Effector CD4-positive, alpha-beta T cell (primary cell): ENCODE results near the gene CYGB.
"Not testable (repeated sequence)": the region's sequence is repeated elsewhere in the genome, so short reads cannot be mapped to it uniquely, and the experiment has no call there.

Experiments used
- DNase-seq: peaks from one replicate; pipeline ENCODE4 v3.0.0-alpha.2; 2020

The CYGB gene

GRCh38 chr17:76535788-76536510 lies 1.6 kb downstream of the CYGB start:
- DNase-seq = no peak

GRCh38 chr17:76534831-76535732 lies 2.4 kb downstream of the CYGB start:
- no peak for DNase-seq

DNA sequence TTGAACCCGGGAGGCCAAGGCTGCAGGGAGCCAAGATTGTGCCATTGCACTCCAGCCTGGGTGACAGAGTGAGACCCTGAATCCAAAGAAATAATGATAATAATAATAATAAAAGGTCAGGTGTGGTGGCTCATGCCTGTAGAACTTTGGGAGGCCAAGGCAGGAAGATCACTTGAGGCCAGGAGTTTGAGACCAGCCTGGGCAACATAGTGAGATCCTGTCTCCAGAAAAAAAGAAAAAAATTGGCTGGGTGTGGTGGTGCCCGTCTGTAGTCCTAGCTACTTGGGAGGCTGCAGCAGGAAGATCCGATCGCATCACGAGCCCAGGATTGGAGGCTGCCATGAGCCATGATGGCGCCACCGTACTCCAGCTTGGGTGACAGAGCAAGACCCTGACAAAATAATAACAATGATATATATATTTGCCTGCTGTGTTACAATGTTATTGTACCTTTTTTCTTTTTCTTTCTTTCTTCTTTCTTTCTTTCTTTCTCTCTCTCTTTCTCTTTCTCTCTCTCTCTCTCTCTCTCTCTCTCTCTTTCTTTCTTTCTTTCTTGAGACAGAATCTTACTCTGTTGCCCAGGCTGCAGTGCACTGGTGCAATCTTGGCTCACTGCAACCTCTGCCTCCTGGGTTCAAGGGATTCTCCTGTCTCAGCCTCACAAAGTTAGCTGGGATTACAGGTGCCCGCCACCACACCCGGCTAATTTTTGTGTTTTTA lies 3.7 kb downstream of the CYGB start:
- DNase-seq = not testable (repeated sequence)

- DNase-seq = no peak
Measured at GRCh38 chr17:76532072-76532651, 5.3 kb downstream of the CYGB start.

- no peak for DNase-seq
Measured at GRCh38 chr17:76531486-76532038, 5.9 kb downstream of the CYGB start.

DNA sequence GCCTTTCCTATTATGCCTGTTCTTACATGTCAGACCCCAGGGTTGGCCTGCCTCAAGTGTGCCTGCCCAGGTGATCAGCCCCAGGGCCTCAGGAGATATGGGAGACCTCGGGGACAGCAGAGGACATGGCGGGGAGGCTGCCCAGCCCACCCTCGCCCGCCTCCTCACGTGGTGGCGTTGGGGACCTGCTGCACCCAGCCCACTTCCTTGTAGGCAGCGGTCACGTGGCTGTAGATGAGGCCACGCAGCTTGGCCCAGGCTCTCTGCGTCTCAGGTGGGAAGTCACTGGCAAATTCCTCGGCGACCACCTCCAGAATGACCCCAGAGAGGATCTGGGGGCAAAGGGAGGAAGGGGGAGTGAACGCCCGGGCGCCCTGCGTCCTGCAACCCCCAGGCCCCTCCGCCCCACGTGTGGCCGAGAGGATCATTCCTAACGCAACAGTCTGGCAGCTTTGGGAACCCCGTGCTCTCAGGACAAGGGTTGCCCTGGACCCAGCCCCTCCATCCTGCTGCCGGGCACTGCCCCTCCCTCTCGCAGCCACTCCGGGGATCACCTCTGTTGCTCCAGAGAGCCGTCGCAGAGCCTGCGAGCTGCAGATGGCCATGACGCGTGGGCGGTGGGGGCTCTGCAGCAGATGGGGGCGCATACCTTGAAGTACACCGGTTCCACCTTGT lies 6.6 kb downstream of the CYGB start:
- DNase-seq = no peak

DNA sequence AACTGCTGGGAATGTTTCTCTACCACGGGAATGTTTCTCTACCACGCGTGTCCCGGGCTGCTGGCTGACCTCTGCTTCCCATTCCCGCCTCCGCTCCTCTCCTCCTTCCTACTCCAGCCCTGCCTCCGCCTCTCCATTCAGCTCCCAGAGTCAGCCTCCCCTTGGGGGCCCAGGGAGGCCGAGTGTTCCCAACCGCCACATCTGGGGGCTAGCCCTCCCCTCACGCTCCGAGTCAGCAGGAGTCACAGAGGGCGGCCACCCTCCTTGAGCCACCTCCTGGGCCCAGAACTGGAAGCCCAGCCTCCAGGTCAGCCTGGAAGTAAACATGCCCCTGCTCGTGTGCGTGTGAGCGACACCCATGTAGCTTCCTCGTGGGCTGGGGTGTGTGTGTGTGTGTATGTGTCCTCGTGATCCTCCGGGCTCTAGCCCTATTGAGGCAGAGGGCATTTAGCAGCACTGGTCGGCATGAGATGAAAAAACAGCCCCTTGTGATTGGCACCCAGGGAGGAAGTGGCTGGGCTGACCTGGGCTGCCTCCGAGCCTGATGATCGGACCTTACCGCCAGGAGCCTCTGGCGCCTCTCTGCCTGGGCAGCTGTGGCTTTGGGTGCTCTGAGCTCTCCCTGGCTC lies 7.3 kb downstream of the CYGB start:
- DNase-seq = no peak

GRCh38 chr17:76529224-76530094 lies 8.1 kb downstream of the CYGB start:
- DNase-seq = no peak

GRCh38 chr17:76528528-76529223 lies 8.8 kb downstream of the CYGB start:
- no peak for DNase-seq

DNA sequence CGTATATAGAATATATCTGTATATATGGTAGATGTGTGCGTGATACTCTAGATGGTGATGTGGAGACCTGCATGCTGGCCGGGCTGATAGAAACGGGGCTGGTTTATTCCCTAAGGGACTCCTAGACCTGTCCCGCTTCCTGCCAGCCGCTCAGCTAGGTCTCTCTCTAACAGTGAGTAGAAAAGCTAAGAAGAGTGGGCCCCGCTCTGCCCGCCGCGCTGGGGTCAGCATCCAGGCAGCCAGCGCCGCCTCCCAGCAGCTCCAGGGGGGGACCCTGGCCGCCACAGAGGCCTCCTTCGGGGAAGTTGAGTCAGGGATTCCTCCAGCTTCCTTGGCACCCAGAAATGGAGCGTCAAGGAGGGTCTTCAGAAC lies 9.4 kb downstream of the CYGB start:
- DNase-seq = no peak

DNA sequence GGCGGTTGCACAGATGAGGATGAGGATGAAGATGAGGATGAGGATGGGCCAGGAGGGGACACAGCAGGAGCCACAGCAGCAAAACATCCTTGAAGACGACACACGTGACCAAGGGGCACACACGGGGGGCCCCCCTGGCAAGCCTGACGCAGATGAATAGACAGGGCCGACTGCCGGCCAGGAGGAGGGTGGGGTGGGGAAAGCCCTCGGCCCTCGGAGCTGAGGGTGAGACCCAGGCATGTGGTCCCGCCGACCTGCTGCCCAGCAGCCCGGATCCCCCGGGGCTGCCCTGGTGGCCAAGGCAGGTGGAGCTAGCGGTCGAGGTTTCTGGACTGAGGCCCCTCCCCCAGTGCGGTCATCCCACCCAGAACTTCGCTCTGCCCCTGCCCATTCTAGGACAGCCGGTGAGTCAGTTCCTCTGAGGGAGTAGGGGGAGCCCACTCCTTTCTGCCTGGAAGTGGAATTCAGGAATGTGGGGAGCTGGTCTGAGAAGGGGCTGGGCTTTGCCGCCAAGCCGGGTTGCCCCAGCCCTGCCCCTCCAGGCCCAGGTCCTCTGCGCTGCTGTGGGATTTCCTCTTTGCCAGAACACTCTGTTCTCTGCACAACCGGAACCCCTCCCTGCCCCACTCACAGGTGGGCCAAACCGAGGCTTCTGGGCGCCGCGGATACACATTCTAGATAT lies 9.9 kb downstream of the CYGB start:
- peak; percentile 30 for DNase-seq

- not testable (repeated sequence) for DNase-seq
Measured at GRCh38 chr17:76527016-76527415, 10.5 kb downstream of the CYGB start.

GRCh38 chr17:76525513-76525833 lies 12.0 kb downstream of the CYGB start:
- DNase-seq = not testable (repeated sequence)

GRCh38 chr17:76524598-76525512 lies 12.7 kb downstream of the CYGB start:
- DNase-seq = no peak

DNA sequence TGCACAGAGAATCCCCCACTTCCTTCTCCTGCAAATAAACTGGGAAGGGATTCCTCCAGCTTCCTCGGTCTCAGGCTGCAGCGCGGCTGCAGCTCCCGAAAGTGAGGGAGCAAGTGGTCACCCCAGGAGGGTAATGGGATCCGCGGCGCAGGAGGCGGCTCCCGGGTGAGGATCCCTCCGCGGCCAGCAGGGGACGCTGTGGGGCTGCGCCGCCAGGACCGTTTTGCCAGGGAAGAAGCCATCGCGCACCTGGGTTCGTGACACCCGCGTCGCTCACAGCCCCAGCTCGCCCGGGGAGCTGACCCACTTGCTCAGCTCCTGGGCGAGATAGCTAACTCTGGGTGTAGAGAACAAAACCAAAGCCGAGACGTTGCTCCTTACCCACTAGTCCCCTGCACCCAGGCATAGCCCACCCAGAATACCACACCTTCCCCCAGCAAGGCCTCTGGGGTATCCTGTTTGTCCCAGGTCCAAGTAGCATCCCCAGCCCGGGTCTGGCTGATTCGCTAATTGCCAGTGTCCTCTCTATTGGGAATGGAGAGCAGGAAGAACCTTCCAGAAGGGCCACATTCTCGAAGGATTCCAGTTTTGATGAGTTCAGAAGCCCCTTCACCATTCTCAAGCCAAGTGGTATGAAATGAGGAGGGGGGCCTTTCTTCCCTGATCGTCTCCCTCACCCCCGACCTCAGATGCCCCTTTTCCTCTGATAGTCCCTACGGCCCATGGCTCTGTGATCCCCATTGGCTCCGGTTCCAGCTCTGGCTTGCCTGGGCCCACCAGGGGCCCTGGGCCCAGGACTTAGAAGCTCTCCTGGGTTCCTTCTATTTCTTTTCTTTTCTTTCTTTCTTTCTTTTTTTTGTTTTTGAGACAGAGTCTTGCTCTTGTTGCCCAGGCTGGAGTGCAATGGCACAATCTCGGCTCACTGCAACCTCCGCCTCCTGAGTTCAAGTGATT lies 14.1 kb downstream of the CYGB start:
- DNase-seq = peak; percentile 73

- not testable (repeated sequence) for DNase-seq
Measured at GRCh38 chr17:76521683-76522082, 15.8 kb downstream of the CYGB start.

- DNase-seq = no peak
Measured at GRCh38 chr17:76521262-76521661, 16.2 kb downstream of the CYGB start.
